CD14-positive monocyte (primary cell): ENCODE measurements around the gene CAMK4. TPM values are rescaled to one million over a fixed set of nuclear protein-coding genes. Genes with fewer than 3 reads are reported as not detected.

ENCODE experiments used
- DNase-seq, 3 donors: peaks; one replicate each; pipeline ENCODE4 v3.0.0-alpha.2; 2011 to 2022
- H2AFZ ChIP-seq: 2 replicates; pipeline ENCODE4 v1.6.0; 2012; ENCODE audit warnings: mild to moderate bottlenecking, low read depth, low read length, inconsistent platforms; ENCODE audit not compliant: insufficient read depth, poor library complexity, severe bottlenecking
- H3K27ac ChIP-seq, 2 donors: 1 replicate in 1 of 2; 2 replicates in 1 of 2; pipeline ENCODE4 v1.5.1; 2012 to 2013; ENCODE audit warnings: low read length in 2 of 2, control low read depth in 1 of 2, inconsistent platforms in 1 of 2, low read depth in 1 of 2, mild to moderate bottlenecking in 1 of 2
- H3K27me3 ChIP-seq, 2 donors: one replicate each; pipeline versions ENCODE4 v1.6.0 to v1.6.1; 2011 to 2013; ENCODE audit warnings: low read length in 2 of 2; ENCODE audit not compliant: control insufficient read depth in 2 of 2, insufficient read depth in 2 of 2
- H3K36me3 ChIP-seq, 2 donors: replicated peaks in 1 of 2; 1 replicate in 1 of 2; 2 replicates in 1 of 2; pipeline versions ENCODE4 v1.5.1 to v1.6.1; 2012 to 2013; ENCODE audit warnings: low read length in 2 of 2, control low read depth in 1 of 2, inconsistent platforms in 1 of 2, mild to moderate bottlenecking in 1 of 2; ENCODE audit not compliant: insufficient read depth in 2 of 2, control insufficient read depth in 1 of 2
- H3K4me1 ChIP-seq, 2 donors: 1 replicate in 1 of 2; 2 replicates in 1 of 2; pipeline versions ENCODE4 v1.5.1 to v1.6.1; 2012 to 2013; ENCODE audit warnings: low read length in 2 of 2, control low read depth in 1 of 2, inconsistent platforms in 1 of 2, mild to moderate bottlenecking in 1 of 2, moderate library complexity in 1 of 2; ENCODE audit not compliant: insufficient read depth in 2 of 2, control insufficient read depth in 1 of 2
- H3K4me2 ChIP-seq: replicated peaks from 2 replicates; pipeline ENCODE3; 2012; ENCODE audit warnings: low read length, moderate library complexity, mild to moderate bottlenecking; ENCODE audit not compliant: poor library complexity, severe bottlenecking; ENCODE audit errors: extremely low read depth
- H3K4me3 ChIP-seq, 3 experiments: fragments of 200-600 bp in 1 of 3; sonication (generic) in 1 of 3; replicated peaks in 1 of 3; 1 replicate in 2 of 3; 2 replicates in 1 of 3; pipeline ENCODE4 v1.5.1; 2011 to 2013; ENCODE audit warnings: low read length in 3 of 3, mild to moderate bottlenecking in 3 of 3, control low read depth in 2 of 3, low read depth in 2 of 3, inconsistent platforms in 1 of 3, moderate library complexity in 1 of 3
- H3K79me2 ChIP-seq: 2 replicates; pipeline ENCODE4 v1.6.0; 2012; ENCODE audit warnings: mild to moderate bottlenecking, control low read depth, inconsistent platforms, low read length, moderate library complexity; ENCODE audit not compliant: insufficient read depth
- H3K9ac ChIP-seq: 2 replicates; pipeline ENCODE4 v1.6.0; 2017; ENCODE audit warnings: low read length, mild to moderate bottlenecking; ENCODE audit not compliant: insufficient read depth, poor library complexity, severe bottlenecking
- H3K9me3 ChIP-seq, 2 donors: replicated peaks in 1 of 2; 1 replicate in 1 of 2; 2 replicates in 1 of 2; pipeline versions ENCODE4 v1.5.1 to v1.6.1; 2012 to 2013; ENCODE audit warnings: low read length in 2 of 2, control low read depth in 1 of 2; ENCODE audit not compliant: control insufficient read depth in 1 of 2, insufficient read depth in 1 of 2
- H4K20me1 ChIP-seq: 2 replicates; pipeline ENCODE4 v1.6.0; 2012; ENCODE audit warnings: mild to moderate bottlenecking, low read length, control low read depth, moderate library complexity; ENCODE audit not compliant: insufficient read depth
- H3K27ac Mint-ChIP-seq, 7 donors: one replicate each; pipeline ENCODE4 v1.8.0; 2020; ENCODE audit warnings: mild to moderate bottlenecking in 7 of 7, mixed read lengths in 7 of 7, moderate library complexity in 6 of 7, inconsistent platforms in 2 of 7
- H3K27me3 Mint-ChIP-seq, 3 donors: one replicate each; pipeline ENCODE4 v1.8.0; 2021 to 2022; ENCODE audit warnings: low read depth in 3 of 3, mild to moderate bottlenecking in 3 of 3, mixed read lengths in 3 of 3, moderate library complexity in 3 of 3, inconsistent platforms in 1 of 3
- H3K36me3 Mint-ChIP-seq, 2 donors: one replicate each; pipeline ENCODE4 v1.8.0; 2020; ENCODE audit warnings: mixed read lengths in 2 of 2, inconsistent platforms in 1 of 2, mild to moderate bottlenecking in 1 of 2
- H3K4me1 Mint-ChIP-seq: one replicate; pipeline ENCODE4 v1.8.0; 2020; ENCODE audit warnings: mild to moderate bottlenecking, mixed read lengths
- H3K4me3 Mint-ChIP-seq, 2 donors: one replicate each; pipeline ENCODE4 v1.8.0; 2020; ENCODE audit warnings: mild to moderate bottlenecking in 2 of 2, mixed read lengths in 2 of 2, moderate library complexity in 1 of 2
- H3K9me3 Mint-ChIP-seq, 7 donors: one replicate each; pipeline ENCODE4 v1.8.0; 2020 to 2022; ENCODE audit warnings: mixed read lengths in 7 of 7, mild to moderate bottlenecking in 6 of 7, moderate library complexity in 6 of 7, inconsistent platforms in 2 of 7
- CTCF ChIP-seq: fragments of 200-600 bp; IDR thresholded peaks from one replicate; pipeline ENCODE4 v1.8.0; 2022; ENCODE audit warnings: antibody characterized with exemption, mild to moderate bottlenecking
- WGBS: methylation state at CpG from one replicate; pipeline ENCODE4 v1.1.5; 2013; ENCODE audit warnings: missing lambda C conversion rate; ENCODE audit not compliant: insufficient coverage; 5-methylcytosine and 5-hydroxymethylcytosine counted together
- intact Hi-C, 2 donors: fragments of 100-400 bp; cut with micrococcal nuclease; formaldehyde crosslinking; loops; one replicate each; pipeline versions ENCODE4 v1.15.0 to v1.15.1; 2023
- polyA plus RNA-seq, 3 donors: library from polyadenylated mRNA; depleted of rRNA in 1 of 3; unstranded in 2 of 3; stranded (reverse) in 1 of 3; fragments of 300-500 nt in 2 of 3; fragments of >200 nt in 1 of 3; fragmentation: Illumina TruSeq in 2 of 3; gene quantifications; 1 replicate in 2 of 3; 2 replicates in 1 of 3; pipeline ENCODE4 v1.2.3, GENCODE V29; 2012 to 2021

The CAMK4 gene
- polyA plus RNA-seq, 3 donors, result 0.24 to 0.28 TPM; not detected in 1

- Mint-ChIP-seq H3K4me3 (no peak overlapping the region), H3K9me3 (no peaks in the 10 kb centered on the region), H3K27ac (no peak overlapping the region), H3K4me1 (no peaks in the 10 kb centered on the region), H3K27me3 (no peaks in the 10 kb centered on the region), H3K36me3 (no peaks in the 10 kb centered on the region)
- H3K9ac ChIP-seq, result no peak overlapping the region
- intact Hi-C loops, result no loop called here
- whole genome bisulfite sequencing, result no CpG with 5 or more reads among the region's 4 CpGs
- no peak overlapping the region for H2AFZ ChIP-seq
- no peak overlapping the region for H3K27ac ChIP-seq
- no peak overlapping the region for H3K4me2 ChIP-seq
- H4K20me1 ChIP-seq, result no peaks in the 10 kb centered on the region
- H3K9me3 ChIP-seq, result no peaks in the 10 kb centered on the region
- no peaks in the 10 kb centered on the region for H3K79me2 ChIP-seq
- no peaks in the 10 kb centered on the region for H3K36me3 ChIP-seq
- no peak for DNase-seq
- H3K4me3 ChIP-seq, result no peak overlapping the region
- TF ChIP-seq CTCF, result no peak
- H3K27me3 ChIP-seq, result no peaks in the 10 kb centered on the region
- H3K4me1 ChIP-seq, result no peaks in the 10 kb centered on the region
These were observed 84.8 kb downstream of the CAMK4 start for GRCh38 chr5:111308951-111309350.

GRCh38 chr5:111309384-111309783 lies 85.2 kb downstream of the CAMK4 start:
- Histone ChIP-seq H3K9me3 (no peaks in the 10 kb centered on the region), H3K27ac (no peak overlapping the region), H3K4me2 (no peak overlapping the region), H2AFZ (no peak overlapping the region), H3K36me3 (no peaks in the 10 kb centered on the region), H3K9ac (no peak overlapping the region), H3K4me3 (no peak overlapping the region), H4K20me1 (no peaks in the 10 kb centered on the region), H3K4me1 (no peaks in the 10 kb centered on the region), H3K27me3 (no peaks in the 10 kb centered on the region), H3K79me2 (no peaks in the 10 kb centered on the region)
- H3K9me3 Mint-ChIP-seq, result no peaks in the 10 kb centered on the region
- H3K27ac Mint-ChIP-seq, result no peak overlapping the region
- TF ChIP-seq CTCF, result no peak
- H3K4me1 Mint-ChIP-seq, result no peaks in the 10 kb centered on the region
- no peak for DNase-seq
- H3K4me3 Mint-ChIP-seq, result no peak overlapping the region
- H3K27me3 Mint-ChIP-seq, result no peaks in the 10 kb centered on the region
- WGBS, result 100% methylated on average over 1 of the region's 2 CpGs
- intact Hi-C loops, result no loop called here
- no peaks in the 10 kb centered on the region for H3K36me3 Mint-ChIP-seq
